ENCODE data around the gene APOO.

Gene APOO

GRCh38 chrX:23792861-23793553 is 114.7 kb downstream of the APOO start:
- Histone ChIP-seq H3K4me1 (ENCODE audit: insufficient read depth, poor library complexity, severe bottlenecking) (peaks cover 30% of the 10 kb centered on the region), H3K9me3 (ENCODE audit: severe bottlenecking) (no peaks in the 10 kb centered on the region), H3K36me3 (ENCODE audit: low read depth) (no peaks in the 10 kb centered on the region), H3K27ac (ENCODE audit: poor library complexity, severe bottlenecking) (peak overlapping the region; percentile 18), H3K27me3 (ENCODE audit: insufficient read depth, poor library complexity, severe bottlenecking) (no peaks in the 10 kb centered on the region), H3K4me3 (ENCODE audit: severe bottlenecking) (no peak overlapping the region)
- no peak for ATAC-seq (ENCODE audit: low read depth)
- no peak for DNase-seq (ENCODE audit: low spot score)
- TF ChIP-seq CTCF (IDR thresholded peaks at IDR 0.05; ENCODE audit: poor library complexity, severe bottlenecking) = no peak

GRCh38 chrX:23790155-23790497 is 117.6 kb downstream of the APOO start:
- H3K27ac ChIP-seq (ENCODE audit: poor library complexity, severe bottlenecking) = no peak overlapping the region
- no peak for TF ChIP-seq CTCF (IDR thresholded peaks at IDR 0.05; ENCODE audit: poor library complexity, severe bottlenecking)
- H3K4me1 ChIP-seq (ENCODE audit: insufficient read depth, poor library complexity, severe bottlenecking) = peaks cover 11% of the 10 kb centered on the region
- H3K4me3 ChIP-seq (ENCODE audit: severe bottlenecking) = no peak overlapping the region
- no peaks in the 10 kb centered on the region for H3K9me3 ChIP-seq (ENCODE audit: severe bottlenecking)
- ATAC-seq (ENCODE audit: low read depth) (no peak), DNase-seq (ENCODE audit: low spot score) (no peak)
- H3K36me3 ChIP-seq (ENCODE audit: low read depth) = peaks cover 13% of the 10 kb centered on the region
- H3K27me3 ChIP-seq (ENCODE audit: insufficient read depth, poor library complexity, severe bottlenecking) = no peaks in the 10 kb centered on the region

- H3K27me3 ChIP-seq (ENCODE audit: insufficient read depth, poor library complexity, severe bottlenecking) = no peaks in the 10 kb centered on the region
- no peak for TF ChIP-seq CTCF (IDR thresholded peaks at IDR 0.05; ENCODE audit: poor library complexity, severe bottlenecking)
- DNase-seq (ENCODE audit: low spot score) = no peak
- peaks cover 11% of the 10 kb centered on the region for H3K4me1 ChIP-seq (ENCODE audit: insufficient read depth, poor library complexity, severe bottlenecking)
- peaks cover 18% of the 10 kb centered on the region for H3K36me3 ChIP-seq (ENCODE audit: low read depth)
- no peak overlapping the region for H3K4me3 ChIP-seq (ENCODE audit: severe bottlenecking)
- H3K27ac ChIP-seq (ENCODE audit: poor library complexity, severe bottlenecking) = no peak overlapping the region
- no peaks in the 10 kb centered on the region for H3K9me3 ChIP-seq (ENCODE audit: severe bottlenecking)
- no peak for ATAC-seq (ENCODE audit: low read depth)
Observed at GRCh38 chrX:23789386-23790154, 118.2 kb downstream of the APOO start.

- Histone ChIP-seq H3K4me1 (ENCODE audit: insufficient read depth, poor library complexity, severe bottlenecking) (peaks cover 11% of the 10 kb centered on the region), H3K27me3 (ENCODE audit: insufficient read depth, poor library complexity, severe bottlenecking) (no peaks in the 10 kb centered on the region), H3K9me3 (ENCODE audit: severe bottlenecking) (no peaks in the 10 kb centered on the region), H3K27ac (ENCODE audit: poor library complexity, severe bottlenecking) (no peak overlapping the region), H3K36me3 (ENCODE audit: low read depth) (peaks cover 24% of the 10 kb centered on the region), H3K4me3 (ENCODE audit: severe bottlenecking) (no peak overlapping the region)
- no peak for TF ChIP-seq CTCF (IDR thresholded peaks at IDR 0.05; ENCODE audit: poor library complexity, severe bottlenecking)
- ATAC-seq (ENCODE audit: low read depth) = no peak
- DNase-seq (ENCODE audit: low spot score) = no peak
Observed at GRCh38 chrX:23788946-23789345, 118.8 kb downstream of the APOO start.

GRCh38 chrX:23788521-23788920 is 119.2 kb downstream of the APOO start:
- Histone ChIP-seq H3K4me3 (ENCODE audit: severe bottlenecking) (no peak overlapping the region), H3K27me3 (ENCODE audit: insufficient read depth, poor library complexity, severe bottlenecking) (no peaks in the 10 kb centered on the region), H3K36me3 (ENCODE audit: low read depth) (peaks cover 29% of the 10 kb centered on the region), H3K9me3 (ENCODE audit: severe bottlenecking) (no peaks in the 10 kb centered on the region), H3K27ac (ENCODE audit: poor library complexity, severe bottlenecking) (peak overlapping the region; percentile 19), H3K4me1 (ENCODE audit: insufficient read depth, poor library complexity, severe bottlenecking) (peaks cover 11% of the 10 kb centered on the region)
- ATAC-seq (ENCODE audit: low read depth) = no peak
- TF ChIP-seq CTCF (IDR thresholded peaks at IDR 0.05; ENCODE audit: poor library complexity, severe bottlenecking) = no peak
- DNase-seq (ENCODE audit: low spot score) = no peak

Measured in RWPE2 (cell line).